ENCODE measurements around the gene AIPL1. TPM values are rescaled to one million over a fixed set of nuclear protein-coding genes. Genes with fewer than 3 reads are reported as not detected.
A peak's percentile ranks its signal among the peaks of the same experiment; 100 is the strongest.

The AIPL1 gene
- total and polyA plus RNA-seq, 10 donors, result 0.10 to 0.34 (median 0.26) TPM; not detected in 4

- intact Hi-C loops (cut with DNase I; ENCODE audit: low total_unique reads), result loop anchor here (5.0 kb wide), 1 partner anchor 835 kb away; no protein-coding TSS in a partner anchor
- H3K27me3 ChIP-seq (replicated peaks in 1 of 7), result peaks cover 0 to 23% (median 0%) of the 10 kb centered on the region in 7 donors
- H3K4me1 ChIP-seq, result peaks cover 0 to 23% (median 19%) of the 10 kb centered on the region in 6 donors
- H3K4me3 ChIP-seq, result no peak overlapping the region
- no peaks in the 10 kb centered on the region for H3K36me3 ChIP-seq
- H3K27ac ChIP-seq, result no peak overlapping the region
- no peaks in the 10 kb centered on the region for H3K9me3 ChIP-seq
- DNase-seq, result no peak
- TF ChIP-seq POLR2AphosphoS5 (IDR thresholded peaks at IDR 0.05) (no peak), CTCF (IDR thresholded peaks at IDR 0.05 in 8 of 11, conservative IDR thresholded peaks at IDR 0.05 in 3 of 11) (no peak), POLR2A (IDR thresholded peaks at IDR 0.05) (no peak)
- WGBS, 5 donors, result 69 to 78% (median 72%) methylated on average over 13 of the region's 13 CpGs
Observed at GRCh38 chr17:6422654-6423241, 12.2 kb downstream of the AIPL1 start.

GRCh38 chr17:6421700-6422604 lies 13.0 kb downstream of the AIPL1 start:
- Histone ChIP-seq H3K9me3 (no peaks in the 10 kb centered on the region), H3K27ac (no peak overlapping the region), H3K4me1 (peaks cover 0 to 15% (median 11%) of the 10 kb centered on the region in 6 donors), H3K36me3 (no peaks in the 10 kb centered on the region), H3K27me3 (replicated peaks in 1 of 7) (peaks cover 0 to 23% (median 0%) of the 10 kb centered on the region in 7 donors), H3K4me3 (no peak overlapping the region)
- intact Hi-C loops (cut with DNase I; ENCODE audit: low total_unique reads), result loop anchor here (5.0 kb wide), 1 partner anchor 835 kb away; no protein-coding TSS in a partner anchor
- peak; percentile 17 to 64 (median 56) for TF ChIP-seq POLR2AphosphoS5 (IDR thresholded peaks at IDR 0.05)
- no peak for TF ChIP-seq POLR2A (IDR thresholded peaks at IDR 0.05)
- TF ChIP-seq CTCF (IDR thresholded peaks at IDR 0.05 in 8 of 11, conservative IDR thresholded peaks at IDR 0.05 in 3 of 11), result peak; percentile 59 to 89 (median 81)
- 13 to 56% (median 27%) methylated on average over 6 to 13 of the region's 13 CpGs for WGBS, 5 donors
- peak; percentile 92 for DNase-seq

DNA sequence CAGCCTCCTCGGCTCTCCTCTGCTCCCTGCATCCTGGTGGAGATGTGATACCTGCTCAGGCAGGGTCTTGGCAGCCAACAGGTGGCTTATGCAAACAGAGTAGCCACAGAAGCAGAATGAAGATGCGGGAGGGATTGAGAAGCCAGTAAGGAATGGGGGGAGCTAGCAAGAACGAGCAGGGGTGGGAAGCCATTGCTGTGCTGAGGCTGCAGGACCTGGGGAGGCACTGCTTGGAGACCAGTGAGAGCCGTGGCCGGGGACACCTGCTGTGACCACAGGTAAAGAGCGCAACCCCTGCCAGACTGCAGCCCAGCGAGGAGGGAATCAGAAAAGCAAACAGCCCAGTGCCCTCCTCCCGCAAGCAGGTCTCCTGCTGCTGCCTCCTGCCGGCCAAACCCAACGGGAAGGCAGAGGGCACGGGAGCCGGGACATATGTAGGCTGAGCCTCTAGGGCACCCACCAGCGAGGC lies 14.7 kb downstream of the AIPL1 start:
- Histone ChIP-seq H3K9me3 (no peaks in the 10 kb centered on the region), H3K36me3 (no peaks in the 10 kb centered on the region), H3K27me3 (replicated peaks in 1 of 7) (peaks cover 0 to 18% (median 0%) of the 10 kb centered on the region in 7 donors), H3K4me1 (peaks cover 0 to 10% (median 7%) of the 10 kb centered on the region in 6 donors), H3K4me3 (no peak overlapping the region), H3K27ac (no peak overlapping the region)
- intact Hi-C loops (cut with DNase I; ENCODE audit: low total_unique reads), result loop anchor here (5.0 kb wide), 1 partner anchor 833 kb away; no protein-coding TSS in a partner anchor
- no peak for TF ChIP-seq POLR2A (IDR thresholded peaks at IDR 0.05)
- peak in 6 of 11 experiments; percentile 7 to 36 (median 23) for TF ChIP-seq CTCF (IDR thresholded peaks at IDR 0.05 in 8 of 11, conservative IDR thresholded peaks at IDR 0.05 in 3 of 11)
- WGBS, 5 donors, result 28 to 43% (median 32%) methylated on average over 13 of the region's 13 CpGs
- DNase-seq, result no peak
